ENCODE results near the gene TRMT2A. TPM values are rescaled to one million over a fixed set of nuclear protein-coding genes. Genes with fewer than 3 reads are reported as not detected.
"Not testable (repeated sequence)": the region's sequence is repeated elsewhere in the genome, so short reads cannot be mapped to it uniquely, and the experiment has no call there.

The TRMT2A gene
- total and polyA plus RNA-seq, 8 donors, result 23.8 to 120 (median 34.1) TPM

- no peak for FAIRE-seq
- no peaks in the 10 kb centered on the region for H3K36me3 ChIP-seq
- no peaks in the 10 kb centered on the region for H3K9me3 ChIP-seq
- WGBS, 2 donors, result 73 to 85% methylated on average over 10 of the region's 10 CpGs
- no peak for DNase-seq
- H3K4me1 ChIP-seq, result no peaks in the 10 kb centered on the region
- H3K27me3 ChIP-seq, result no peaks in the 10 kb centered on the region
- H3K27ac ChIP-seq, result no peak overlapping the region
- ATAC-seq, result no peak
- no peak overlapping the region for H3K4me3 ChIP-seq
- TF ChIP-seq CTCF (IDR thresholded peaks at IDR 0.05), result no peak
- intact Hi-C loops (cut with DNase I), result no loop called here
Observed at GRCh38 chr22:20160041-20160440, 43.0 kb upstream of the TRMT2A start.

GRCh38 chr22:20159531-20159930 is 42.5 kb upstream of the TRMT2A start:
- ATAC-seq, DNase-seq, H3K4me1 ChIP-seq, H3K27ac ChIP-seq, H3K9me3 ChIP-seq, H3K27me3 ChIP-seq, H3K4me3 ChIP-seq, H3K36me3 ChIP-seq, FAIRE-seq: not testable (repeated sequence)
- intact Hi-C loops (cut with DNase I), result loop anchor here in 2 of 3 donors (5.0 to 10.0 kb wide), 3 partner anchors 75 to 125 kb away; no protein-coding TSS in a partner anchor
- 74 to 87% methylated on average over 9 to 12 of the region's 14 CpGs for WGBS, 2 donors

DNA sequence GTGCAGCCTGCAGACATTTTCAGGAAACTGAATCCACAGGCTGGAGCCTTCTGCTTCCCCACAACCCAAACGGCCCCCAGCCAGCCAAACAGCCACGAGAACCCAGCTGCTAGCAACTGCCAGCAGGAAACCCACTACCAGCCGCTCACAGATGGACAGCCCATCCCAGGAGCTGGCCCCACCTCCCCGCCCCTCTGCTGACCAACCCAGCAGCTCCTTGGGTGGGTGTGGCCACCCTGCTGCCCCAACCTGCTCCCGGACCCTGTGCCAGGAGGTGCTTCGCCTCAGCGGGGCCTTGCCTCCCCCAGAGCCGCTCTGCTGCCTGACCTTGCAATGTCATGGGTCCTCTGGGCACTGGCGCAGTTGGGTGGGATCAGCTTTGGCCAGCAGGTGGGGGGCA is 42.0 kb upstream of the TRMT2A start:
- Histone ChIP-seq H3K9me3 (no peaks in the 10 kb centered on the region), H3K4me1 (no peaks in the 10 kb centered on the region), H3K4me3 (no peak overlapping the region), H3K27me3 (no peaks in the 10 kb centered on the region), H3K36me3 (no peaks in the 10 kb centered on the region), H3K27ac (no peak overlapping the region)
- ATAC-seq (no peak), DNase-seq (no peak), FAIRE-seq (no peak)
- 60 to 71% methylated on average over 8 to 9 of the region's 9 CpGs for WGBS, 2 donors
- intact Hi-C loops (cut with DNase I), result loop anchor here in 2 of 3 donors (5.0 to 10.0 kb wide), 3 partner anchors 76 to 126 kb away; no protein-coding TSS in a partner anchor
- TF ChIP-seq CTCF (IDR thresholded peaks at IDR 0.05), result no peak

GRCh38 chr22:20158391-20159036 is 41.5 kb upstream of the TRMT2A start:
- Histone ChIP-seq H3K4me1 (no peaks in the 10 kb centered on the region), H3K36me3 (no peaks in the 10 kb centered on the region), H3K27me3 (no peaks in the 10 kb centered on the region), H3K9me3 (no peaks in the 10 kb centered on the region), H3K27ac (no peak overlapping the region), H3K4me3 (no peak overlapping the region)
- WGBS, 2 donors, result 69 to 79% methylated on average over 15 of the region's 15 CpGs
- FAIRE-seq, result no peak
- intact Hi-C loops (cut with DNase I), result loop anchor here in 2 of 3 donors (5.0 to 10.0 kb wide), 3 partner anchors 76 to 126 kb away; no protein-coding TSS in a partner anchor
- no peak for TF ChIP-seq CTCF (IDR thresholded peaks at IDR 0.05)
- no peak for ATAC-seq
- no peak for DNase-seq

GRCh38 chr22:20157430-20158183 is 40.6 kb upstream of the TRMT2A start:
- 52 to 58% methylated on average over 15 of the region's 15 CpGs for WGBS, 2 donors
- no peak overlapping the region for H3K4me3 ChIP-seq
- intact Hi-C loops (cut with DNase I), result loop anchor here (2.0 to 10.0 kb wide), 4 partner anchors 77 to 127 kb away; no protein-coding TSS in a partner anchor
- no peaks in the 10 kb centered on the region for H3K9me3 ChIP-seq
- peak in 1 of 4 donors; percentile 6 for ATAC-seq
- H3K4me1 ChIP-seq, result no peaks in the 10 kb centered on the region
- no peaks in the 10 kb centered on the region for H3K36me3 ChIP-seq
- no peaks in the 10 kb centered on the region for H3K27me3 ChIP-seq
- no peak for FAIRE-seq
- no peak for DNase-seq
- TF ChIP-seq CTCF (IDR thresholded peaks at IDR 0.05), result no peak
- no peak overlapping the region for H3K27ac ChIP-seq

Measured in pancreas (tissue), 10 donors.